Measurements from ENCODE around the gene EIF4B. TPM values are rescaled to one million over a fixed set of nuclear protein-coding genes. Genes with fewer than 3 reads are reported as not detected.

EIF4B gene
- polyA plus RNA-seq, 1 donor (not counting 4 experiments of a cell fraction or from before 2014, with no cell fraction given) = 422 TPM

- Histone ChIP-seq H4K20me1 (ENCODE audit: control insufficient read depth, extremely low read depth, insufficient read depth, low read length) (no peaks in the 10 kb centered on the region), H3K9me3 (ENCODE audit: control insufficient read depth, low read depth, low read length) (no peaks in the 10 kb centered on the region), H2AFZ (ENCODE audit: control insufficient read depth, low read length) (no peak overlapping the region), H3K79me2 (ENCODE audit: control insufficient read depth, insufficient read depth, low read length) (no peaks in the 10 kb centered on the region), H3K9ac (ENCODE audit: control insufficient read depth, extremely low read depth, insufficient read depth, low read length) (no peak overlapping the region), H3K9me1 (ENCODE audit: control insufficient read depth, extremely low read depth, insufficient read depth, low read length) (peaks cover 3% of the 10 kb centered on the region), H3K4me2 (ENCODE audit: control insufficient read depth, extremely low read depth, insufficient read depth, low read depth, low read length) (peak overlapping the region; percentile 79), H3K36me3 (ENCODE audit: control insufficient read depth in 2 of 2, extremely low read depth in 1 of 2, insufficient read depth in 2 of 2, low read length in 2 of 2) (peaks cover 0 to 3% of the 10 kb centered on the region in 2 experiments), H3K27ac (ENCODE audit: control insufficient read depth, insufficient read depth, low read length) (no peak overlapping the region), H3K4me3 (ENCODE audit: control insufficient read depth in 2 of 3, extremely low read depth in 1 of 3, insufficient read depth in 2 of 3, low read depth in 1 of 3, low read length in 3 of 3) (no peak overlapping the region), H3K4me1 (ENCODE audit: control insufficient read depth, extremely low read depth, insufficient read depth, low read length) (peaks cover 40% of the 10 kb centered on the region), H3K27me3 (ENCODE audit: control insufficient read depth, extremely low read depth, insufficient read depth, low read length) (no peaks in the 10 kb centered on the region)
- FAIRE-seq (no peak), DNase-seq (ENCODE audit: low read depth, low spot score) (no peak)
- TF ChIP-seq, protein P1, sequence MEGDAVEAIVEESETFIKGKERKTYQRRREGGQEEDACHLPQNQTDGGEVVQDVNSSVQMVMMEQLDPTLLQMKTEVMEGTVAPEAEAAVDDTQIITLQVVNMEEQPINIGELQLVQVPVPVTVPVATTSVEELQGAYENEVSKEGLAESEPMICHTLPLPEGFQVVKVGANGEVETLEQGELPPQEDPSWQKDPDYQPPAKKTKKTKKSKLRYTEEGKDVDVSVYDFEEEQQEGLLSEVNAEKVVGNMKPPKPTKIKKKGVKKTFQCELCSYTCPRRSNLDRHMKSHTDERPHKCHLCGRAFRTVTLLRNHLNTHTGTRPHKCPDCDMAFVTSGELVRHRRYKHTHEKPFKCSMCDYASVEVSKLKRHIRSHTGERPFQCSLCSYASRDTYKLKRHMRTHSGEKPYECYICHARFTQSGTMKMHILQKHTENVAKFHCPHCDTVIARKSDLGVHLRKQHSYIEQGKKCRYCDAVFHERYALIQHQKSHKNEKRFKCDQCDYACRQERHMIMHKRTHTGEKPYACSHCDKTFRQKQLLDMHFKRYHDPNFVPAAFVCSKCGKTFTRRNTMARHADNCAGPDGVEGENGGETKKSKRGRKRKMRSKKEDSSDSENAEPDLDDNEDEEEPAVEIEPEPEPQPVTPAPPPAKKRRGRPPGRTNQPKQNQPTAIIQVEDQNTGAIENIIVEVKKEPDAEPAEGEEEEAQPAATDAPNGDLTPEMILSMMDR (optimal IDR thresholded peaks at IDR 0.05 in 1 of 3, IDR thresholded peaks at IDR 0.05 in 1 of 3, conservative IDR thresholded peaks at IDR 0.05 in 1 of 3; ENCODE audit: extremely low read depth in 1 of 3, insufficient read depth in 2 of 3, low read length in 3 of 3) = no peak
- no peak for TF ChIP-seq EZH2 (IDR thresholded peaks at IDR 0.05; ENCODE audit: low read length)
- dilution Hi-C loops (cut with MboI; ENCODE audit: extremely low pct_ligation_motif_present, low sequenced_read_pairs) = no loop called here
Measured at GRCh38 chr12:53052419-53053217, 46.4 kb downstream of the EIF4B start.

DNA sequence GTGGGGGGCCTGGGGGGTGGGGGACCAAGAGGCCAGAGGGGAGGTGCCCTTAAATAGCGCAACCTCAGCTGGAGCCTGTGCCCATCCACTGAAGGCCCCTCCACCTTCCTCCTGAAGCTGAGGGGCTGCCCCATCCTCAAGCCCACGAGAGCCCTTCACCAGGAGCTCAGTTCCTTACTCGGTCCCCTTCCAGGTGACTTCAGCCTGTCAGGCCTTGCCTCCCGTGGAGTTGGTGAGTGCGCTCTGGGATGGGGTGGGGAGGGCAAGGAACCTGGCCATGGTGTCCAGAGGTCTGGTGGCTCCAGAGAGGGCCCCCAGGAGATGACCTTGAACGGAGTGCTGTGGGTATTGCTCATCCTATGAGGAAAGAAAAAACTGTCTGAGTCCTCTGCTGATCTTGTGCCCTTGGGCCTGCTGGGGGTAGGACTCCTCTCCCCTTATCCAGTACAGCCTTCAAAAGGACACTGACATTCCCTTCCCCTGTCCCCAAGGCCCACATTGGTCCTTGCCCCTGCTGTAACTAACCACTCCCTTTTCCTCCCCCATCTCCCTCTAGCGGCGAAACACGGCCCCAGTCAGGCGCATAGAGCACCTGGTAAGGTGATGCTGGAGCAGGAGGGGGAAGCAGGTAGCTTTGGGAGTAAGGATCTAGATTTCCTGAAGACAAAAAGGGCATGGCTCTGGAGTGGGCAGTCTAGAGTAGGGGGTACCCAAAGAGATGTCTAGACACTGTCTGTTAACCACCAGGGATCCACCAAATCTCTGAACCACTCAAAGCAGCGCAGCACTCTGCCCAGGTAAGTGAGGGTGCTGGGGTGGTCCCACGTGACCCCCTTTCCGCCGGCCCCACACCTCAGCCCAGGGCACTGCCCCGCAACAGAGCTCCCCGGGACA, 47.2 kb downstream of the EIF4B start:
- peak overlapping the region; percentile 54 to 90 (median 85) for H3K4me3 ChIP-seq (ENCODE audit: control insufficient read depth in 2 of 3, extremely low read depth in 1 of 3, insufficient read depth in 2 of 3, low read depth in 1 of 3, low read length in 3 of 3)
- no peaks in the 10 kb centered on the region for H3K9me3 ChIP-seq (ENCODE audit: control insufficient read depth, low read depth, low read length)
- peak overlapping the region; percentile 84 for H3K9ac ChIP-seq (ENCODE audit: control insufficient read depth, extremely low read depth, insufficient read depth, low read length)
- peak overlapping the region; percentile 86 for H3K27ac ChIP-seq (ENCODE audit: control insufficient read depth, insufficient read depth, low read length)
- peaks cover 32% of the 10 kb centered on the region for H3K4me1 ChIP-seq (ENCODE audit: control insufficient read depth, extremely low read depth, insufficient read depth, low read length)
- H3K36me3 ChIP-seq (ENCODE audit: control insufficient read depth in 2 of 2, extremely low read depth in 1 of 2, insufficient read depth in 2 of 2, low read length in 2 of 2) = peaks cover 0 to 3% of the 10 kb centered on the region in 2 experiments
- peaks cover 3% of the 10 kb centered on the region for H3K9me1 ChIP-seq (ENCODE audit: control insufficient read depth, extremely low read depth, insufficient read depth, low read length)
- peak overlapping the region; percentile 79 for H3K4me2 ChIP-seq (ENCODE audit: control insufficient read depth, extremely low read depth, insufficient read depth, low read depth, low read length)
- no peaks in the 10 kb centered on the region for H4K20me1 ChIP-seq (ENCODE audit: control insufficient read depth, extremely low read depth, insufficient read depth, low read length)
- no peaks in the 10 kb centered on the region for H3K27me3 ChIP-seq (ENCODE audit: control insufficient read depth, extremely low read depth, insufficient read depth, low read length)
- H2AFZ ChIP-seq (ENCODE audit: control insufficient read depth, low read length) = peak overlapping the region; percentile 94
- TF ChIP-seq, protein P1 (optimal IDR thresholded peaks at IDR 0.05 in 1 of 3, IDR thresholded peaks at IDR 0.05 in 1 of 3, conservative IDR thresholded peaks at IDR 0.05 in 1 of 3; ENCODE audit: extremely low read depth in 1 of 3, insufficient read depth in 2 of 3, low read length in 3 of 3) = peak in 2 of 3 experiments; percentile 90 to 99
- TF ChIP-seq EZH2 (IDR thresholded peaks at IDR 0.05; ENCODE audit: low read length) = no peak
- dilution Hi-C loops (cut with MboI; ENCODE audit: extremely low pct_ligation_motif_present, low sequenced_read_pairs) = no loop called here
- DNase-seq (ENCODE audit: low read depth, low spot score) (no peak), FAIRE-seq (peak; percentile 63)
- no peaks in the 10 kb centered on the region for H3K79me2 ChIP-seq (ENCODE audit: control insufficient read depth, insufficient read depth, low read length)
